Natural killer cell (primary cell): ENCODE measurements around the gene SLC43A3. TPM values are rescaled to one million over a fixed set of nuclear protein-coding genes. Genes with fewer than 3 reads are reported as not detected.

Experiments
- ATAC-seq, 3 donors: fragments of 150-1000 bp in 2 of 3; fragments of 200-7000 bp in 1 of 3; cut with Tn5 transposase; 1 replicate in 1 of 3; 2 replicates in 2 of 3; pipeline ENCODE4 v1.10.0; 2021; ENCODE audit warnings: mild to moderate bottlenecking in 2 of 3, moderate library complexity in 2 of 3
- DNase-seq, 2 donors: peaks; one replicate each; pipeline versions ENCODE4 v3.0.0 to v3.0.0-alpha.2; 2013 to 2021; ENCODE audit warnings: mixed read lengths in 1 of 2
- H3K27ac ChIP-seq: one replicate; pipeline ENCODE4 v1.5.1; 2013; ENCODE audit warnings: mild to moderate bottlenecking, low read length
- H3K27me3 ChIP-seq: one replicate; pipeline ENCODE4 v1.6.1; 2013; ENCODE audit warnings: low read length; ENCODE audit not compliant: control insufficient read depth, insufficient read depth
- H3K36me3 ChIP-seq: one replicate; pipeline ENCODE4 v1.6.1; 2013; ENCODE audit warnings: low read length; ENCODE audit not compliant: control insufficient read depth, insufficient read depth
- H3K4me1 ChIP-seq: one replicate; pipeline ENCODE4 v1.6.1; 2013; ENCODE audit warnings: low read length; ENCODE audit not compliant: control insufficient read depth, insufficient read depth
- H3K4me3 ChIP-seq: one replicate; pipeline ENCODE4 v1.5.1; 2013; ENCODE audit warnings: low read length
- H3K9me3 ChIP-seq: one replicate; pipeline ENCODE4 v1.6.1; 2013; ENCODE audit warnings: low read length; ENCODE audit not compliant: control insufficient read depth, insufficient read depth
- H3K27ac Mint-ChIP-seq, 2 donors: one replicate each; pipeline ENCODE4 v1.8.0; 2022; ENCODE audit warnings: mild to moderate bottlenecking in 2 of 2, mixed read lengths in 2 of 2, moderate library complexity in 1 of 2
- H3K27me3 Mint-ChIP-seq, 2 donors: one replicate each; pipeline ENCODE4 v1.8.0; 2022; ENCODE audit warnings: low read depth in 2 of 2, mixed read lengths in 2 of 2
- H3K36me3 Mint-ChIP-seq: one replicate; pipeline ENCODE4 v1.8.0; 2022; ENCODE audit warnings: mixed read lengths
- H3K4me1 Mint-ChIP-seq, 2 donors: one replicate each; pipeline ENCODE4 v1.8.0; 2022; ENCODE audit warnings: mixed read lengths in 2 of 2
- H3K4me3 Mint-ChIP-seq: one replicate; pipeline ENCODE4 v1.8.0; 2022; ENCODE audit warnings: mild to moderate bottlenecking, moderate library complexity, mixed read lengths
- H3K9me3 Mint-ChIP-seq, 2 donors: one replicate each; pipeline ENCODE4 v1.8.0; 2022; ENCODE audit warnings: mixed read lengths in 2 of 2
- WGBS: methylation state at CpG from one replicate; pipeline ENCODE4 v1.1.7; 2013; ENCODE audit warnings: missing lambda C conversion rate; ENCODE audit not compliant: insufficient coverage; 5-methylcytosine and 5-hydroxymethylcytosine counted together
- intact Hi-C: fragments of 100-400 bp; cut with micrococcal nuclease; formaldehyde crosslinking; loops from one replicate; pipeline ENCODE4 v1.14.2; 2022
- total RNA-seq, 4 donors: library from RNA; stranded (reverse); fragments of 120-200 nt in 1 of 4; gene quantifications; one replicate each; pipeline versions ENCODE4 v1.2.3 to v1.2.4, GENCODE V29; 2013 to 2022
- TF ChIP-seq, protein P1 (sequence below): fragments of 200-600 bp; IDR thresholded peaks from one replicate; pipeline ENCODE4 v1.8.0; 2022; ENCODE audit warnings: antibody characterized with exemption

The SLC43A3 gene
- total RNA-seq, 3 donors from 2014 or later (not counting 1 experiment from before 2014, with no cell fraction given): 17.0 to 22.2 (median 20.7) TPM

DNA sequence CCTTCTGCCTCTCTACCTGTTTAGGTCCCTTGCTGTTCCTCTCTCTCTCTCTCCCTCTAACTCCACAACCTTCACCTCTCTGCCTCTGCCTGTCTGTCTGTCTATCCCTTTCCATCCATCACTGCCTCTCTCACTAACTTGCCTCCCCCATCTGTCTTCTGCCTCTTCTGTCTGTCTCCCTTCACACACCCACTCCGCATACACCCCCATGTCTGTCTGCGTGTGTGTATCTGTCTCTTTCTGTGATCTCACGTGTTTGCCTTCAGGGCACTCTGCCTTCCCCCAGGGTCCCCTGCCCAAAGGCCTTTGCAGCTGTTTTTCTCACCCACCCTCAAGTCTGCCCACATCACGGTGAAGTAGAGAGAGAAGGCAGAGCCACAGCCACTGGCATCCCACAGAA is 41.4 kb upstream of the SLC43A3 start:
- Histone ChIP-seq H3K27ac (no peak overlapping the region), H3K4me1 (peaks cover 6% of the 10 kb centered on the region), H3K36me3 (no peaks in the 10 kb centered on the region), H3K4me3 (no peak overlapping the region), H3K9me3 (no peaks in the 10 kb centered on the region), H3K27me3 (no peaks in the 10 kb centered on the region)
- WGBS: 94% methylated on average over 4 of the region's 4 CpGs
- TF ChIP-seq, protein P1, sequence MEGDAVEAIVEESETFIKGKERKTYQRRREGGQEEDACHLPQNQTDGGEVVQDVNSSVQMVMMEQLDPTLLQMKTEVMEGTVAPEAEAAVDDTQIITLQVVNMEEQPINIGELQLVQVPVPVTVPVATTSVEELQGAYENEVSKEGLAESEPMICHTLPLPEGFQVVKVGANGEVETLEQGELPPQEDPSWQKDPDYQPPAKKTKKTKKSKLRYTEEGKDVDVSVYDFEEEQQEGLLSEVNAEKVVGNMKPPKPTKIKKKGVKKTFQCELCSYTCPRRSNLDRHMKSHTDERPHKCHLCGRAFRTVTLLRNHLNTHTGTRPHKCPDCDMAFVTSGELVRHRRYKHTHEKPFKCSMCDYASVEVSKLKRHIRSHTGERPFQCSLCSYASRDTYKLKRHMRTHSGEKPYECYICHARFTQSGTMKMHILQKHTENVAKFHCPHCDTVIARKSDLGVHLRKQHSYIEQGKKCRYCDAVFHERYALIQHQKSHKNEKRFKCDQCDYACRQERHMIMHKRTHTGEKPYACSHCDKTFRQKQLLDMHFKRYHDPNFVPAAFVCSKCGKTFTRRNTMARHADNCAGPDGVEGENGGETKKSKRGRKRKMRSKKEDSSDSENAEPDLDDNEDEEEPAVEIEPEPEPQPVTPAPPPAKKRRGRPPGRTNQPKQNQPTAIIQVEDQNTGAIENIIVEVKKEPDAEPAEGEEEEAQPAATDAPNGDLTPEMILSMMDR: no peak
- Mint-ChIP-seq H3K36me3 (no peaks in the 10 kb centered on the region), H3K27ac (no peak overlapping the region), H3K4me3 (no peak overlapping the region), H3K9me3 (no peaks in the 10 kb centered on the region), H3K27me3 (peaks cover 0 to 4% of the 10 kb centered on the region in 2 donors), H3K4me1 (peaks cover 5 to 6% of the 10 kb centered on the region in 2 donors)
- intact Hi-C loops: no loop called here
- ATAC-seq (no peak), DNase-seq (no peak)

- WGBS: 89% methylated on average over 23 of the region's 23 CpGs
- Histone ChIP-seq H3K4me1 (peaks cover 11% of the 10 kb centered on the region), H3K36me3 (no peaks in the 10 kb centered on the region), H3K27ac (no peak overlapping the region), H3K27me3 (no peaks in the 10 kb centered on the region), H3K9me3 (no peaks in the 10 kb centered on the region), H3K4me3 (no peak overlapping the region)
- Mint-ChIP-seq H3K9me3 (no peaks in the 10 kb centered on the region), H3K27ac (no peak overlapping the region), H3K36me3 (no peaks in the 10 kb centered on the region), H3K4me1 (peaks cover 7 to 9% of the 10 kb centered on the region in 2 donors), H3K4me3 (no peak overlapping the region), H3K27me3 (peaks cover 4 to 6% of the 10 kb centered on the region in 2 donors)
- ATAC-seq (no peak), DNase-seq (no peak)
- intact Hi-C loops: no loop called here
- TF ChIP-seq, protein P1: no peak
These were observed 40.7 kb upstream of the SLC43A3 start for GRCh38 chr11:57467508-57468157.

- ATAC-seq (no peak), DNase-seq (no peak)
- Mint-ChIP-seq H3K4me3 (no peak overlapping the region), H3K27ac (no peak overlapping the region), H3K36me3 (no peaks in the 10 kb centered on the region), H3K9me3 (no peaks in the 10 kb centered on the region), H3K4me1 (peaks cover 11 to 16% of the 10 kb centered on the region in 2 donors), H3K27me3 (peaks cover 6 to 9% of the 10 kb centered on the region in 2 donors)
- TF ChIP-seq, protein P1: no peak
- Histone ChIP-seq H3K9me3 (no peaks in the 10 kb centered on the region), H3K4me1 (peaks cover 14% of the 10 kb centered on the region), H3K4me3 (no peak overlapping the region), H3K27me3 (no peaks in the 10 kb centered on the region), H3K27ac (no peak overlapping the region), H3K36me3 (no peaks in the 10 kb centered on the region)
- intact Hi-C loops: no loop called here
- 57% methylated on average over 4 of the region's 4 CpGs for WGBS
These were observed 39.8 kb upstream of the SLC43A3 start for GRCh38 chr11:57466680-57467079.
